ENCODE measurements around the gene FURIN.

FURIN gene

DNA sequence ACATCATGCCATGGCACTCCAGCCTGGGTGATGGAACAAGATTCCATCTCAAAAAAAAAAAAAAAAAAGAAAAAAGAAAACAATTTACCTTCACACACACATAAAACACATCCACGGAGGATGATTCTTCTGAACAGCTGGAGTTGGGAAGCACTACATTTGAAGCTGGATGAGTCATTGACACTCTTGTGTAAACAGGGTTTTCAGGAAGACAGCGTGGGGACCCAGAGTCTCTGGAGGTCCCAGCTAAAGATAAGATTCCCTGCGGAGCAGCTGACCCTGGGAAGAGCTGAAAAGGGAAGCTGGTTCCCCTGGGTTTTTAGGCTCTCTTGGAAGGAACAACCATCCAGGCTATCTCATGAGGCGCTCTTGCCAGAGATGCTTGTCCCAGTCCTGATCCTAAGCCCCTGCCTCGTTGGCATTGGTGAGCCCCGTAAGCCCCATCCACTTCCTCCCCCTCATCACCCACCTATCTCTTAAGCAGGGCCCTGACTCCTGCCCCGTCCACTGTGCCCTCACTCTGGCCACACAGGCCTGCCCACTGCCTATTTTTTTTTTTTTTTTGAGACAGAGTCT, 32.0 kb upstream of the FURIN start:
- no peak for DNase-seq (ENCODE audit: extremely low spot score)
- TF ChIP-seq FOXA1 (IDR thresholded peaks at IDR 0.05) = no peak
- TF ChIP-seq SP1 (IDR thresholded peaks at IDR 0.05) = no peak
- no peak for TF ChIP-seq ELF4 (IDR thresholded peaks at IDR 0.05)
- no peak for TF ChIP-seq HDGF (IDR thresholded peaks at IDR 0.05; ENCODE audit: borderline replicate concordance)
- no peak for TF ChIP-seq FOXK2 (IDR thresholded peaks at IDR 0.05)
- TF ChIP-seq BHLHE40 (IDR thresholded peaks at IDR 0.05; ENCODE audit: borderline replicate concordance) = no peak
- no peak for TF ChIP-seq NFRKB (IDR thresholded peaks at IDR 0.05)
- no peak for TF ChIP-seq L3MBTL2 (conservative IDR thresholded peaks at IDR 0.05)
- TF ChIP-seq TARDBP (IDR thresholded peaks at IDR 0.05) = no peak
- no peak for TF ChIP-seq ARNT (IDR thresholded peaks at IDR 0.05)
- TF ChIP-seq LEF1 (IDR thresholded peaks at IDR 0.05; ENCODE audit: borderline replicate concordance) = no peak
- TF ChIP-seq SUZ12 (IDR thresholded peaks at IDR 0.05) = no peak
- no peak for TF ChIP-seq FOXM1 (IDR thresholded peaks at IDR 0.05; ENCODE audit: borderline replicate concordance)
- no peak for TF ChIP-seq ZNF384 (IDR thresholded peaks at IDR 0.05)
- no peak for TF ChIP-seq CTBP1 (IDR thresholded peaks at IDR 0.05; ENCODE audit: borderline replicate concordance)
- TF ChIP-seq, protein P1, sequence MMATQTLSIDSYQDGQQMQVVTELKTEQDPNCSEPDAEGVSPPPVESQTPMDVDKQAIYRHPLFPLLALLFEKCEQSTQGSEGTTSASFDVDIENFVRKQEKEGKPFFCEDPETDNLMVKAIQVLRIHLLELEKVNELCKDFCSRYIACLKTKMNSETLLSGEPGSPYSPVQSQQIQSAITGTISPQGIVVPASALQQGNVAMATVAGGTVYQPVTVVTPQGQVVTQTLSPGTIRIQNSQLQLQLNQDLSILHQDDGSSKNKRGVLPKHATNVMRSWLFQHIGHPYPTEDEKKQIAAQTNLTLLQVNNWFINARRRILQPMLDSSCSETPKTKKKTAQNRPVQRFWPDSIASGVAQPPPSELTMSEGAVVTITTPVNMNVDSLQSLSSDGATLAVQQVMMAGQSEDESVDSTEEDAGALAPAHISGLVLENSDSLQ (IDR thresholded peaks at IDR 0.05) = no peak
- ChIA-PET POLR2A (no interaction called here), CTCF (interaction anchor here (1.3 kb wide), 1 partner anchor 50 kb away, joined by 3 read pairs; no protein-coding TSS in a partner anchor)

DNA sequence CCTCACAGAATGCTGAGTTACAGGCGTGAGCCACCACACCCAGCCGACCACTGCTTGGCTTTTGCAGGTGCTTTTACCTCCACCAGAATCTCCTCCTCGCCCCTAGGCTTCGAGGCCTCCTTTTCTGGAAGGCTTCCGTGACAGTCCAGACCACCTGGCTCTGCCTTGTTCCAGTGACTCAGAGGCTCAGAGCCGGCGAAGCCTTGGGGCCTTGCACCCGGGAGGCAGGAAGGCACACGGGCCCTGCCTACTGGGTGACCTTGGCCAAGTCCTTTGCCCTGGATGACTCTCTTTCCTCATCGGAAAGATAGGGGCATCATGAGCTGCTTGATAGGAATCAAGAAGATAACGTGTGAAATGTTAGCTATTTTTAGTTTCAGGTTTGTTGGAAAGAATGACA, 31.3 kb upstream of the FURIN start:
- CTCF ChIA-PET = no interaction called here
- DNase-seq (ENCODE audit: extremely low spot score) = no peak
- POLR2A ChIA-PET = no interaction called here
- TF ChIP-seq ZNF384 (IDR thresholded peaks at IDR 0.05) (no peak), SUZ12 (IDR thresholded peaks at IDR 0.05) (no peak), BHLHE40 (IDR thresholded peaks at IDR 0.05; ENCODE audit: borderline replicate concordance) (no peak), CTBP1 (IDR thresholded peaks at IDR 0.05; ENCODE audit: borderline replicate concordance) (no peak), L3MBTL2 (conservative IDR thresholded peaks at IDR 0.05) (no peak), FOXM1 (IDR thresholded peaks at IDR 0.05; ENCODE audit: borderline replicate concordance) (no peak), NFRKB (IDR thresholded peaks at IDR 0.05) (no peak), ARNT (IDR thresholded peaks at IDR 0.05) (no peak)

DNA sequence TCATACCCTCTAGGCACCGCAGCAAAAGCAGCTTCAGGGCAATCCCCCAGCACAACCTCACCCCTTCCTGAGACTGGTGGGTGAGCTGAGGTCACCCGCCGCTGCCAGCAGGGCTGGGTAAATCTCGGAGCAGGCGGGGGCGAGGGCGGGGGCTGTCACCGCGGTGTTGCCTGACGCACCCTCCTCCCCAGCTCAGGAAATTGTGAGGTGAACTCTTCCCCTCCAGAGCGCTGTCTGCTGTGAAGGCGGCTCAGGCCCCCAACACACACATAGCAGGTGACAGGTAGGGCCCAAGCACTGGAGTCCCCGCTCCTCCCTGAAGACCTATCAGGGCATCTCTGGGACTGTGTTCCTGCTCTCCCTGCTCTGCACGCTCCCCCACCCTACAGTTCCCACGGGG, 30.2 kb upstream of the FURIN start:
- TF ChIP-seq ARNT (IDR thresholded peaks at IDR 0.05) = no peak
- no peak for TF ChIP-seq HDGF (IDR thresholded peaks at IDR 0.05; ENCODE audit: borderline replicate concordance)
- TF ChIP-seq L3MBTL2 (conservative IDR thresholded peaks at IDR 0.05) = no peak
- no peak for TF ChIP-seq FOXM1 (IDR thresholded peaks at IDR 0.05; ENCODE audit: borderline replicate concordance)
- no peak for TF ChIP-seq ZNF384 (IDR thresholded peaks at IDR 0.05)
- TF ChIP-seq NFRKB (IDR thresholded peaks at IDR 0.05) = no peak
- TF ChIP-seq ELF4 (IDR thresholded peaks at IDR 0.05) = no peak
- TF ChIP-seq, protein P1 (IDR thresholded peaks at IDR 0.05) = no peak
- TF ChIP-seq LEF1 (IDR thresholded peaks at IDR 0.05; ENCODE audit: borderline replicate concordance) = no peak
- no peak for TF ChIP-seq TARDBP (IDR thresholded peaks at IDR 0.05)
- no peak for TF ChIP-seq BHLHE40 (IDR thresholded peaks at IDR 0.05; ENCODE audit: borderline replicate concordance)
- TF ChIP-seq CTBP1 (IDR thresholded peaks at IDR 0.05; ENCODE audit: borderline replicate concordance) = no peak
- TF ChIP-seq SP1 (IDR thresholded peaks at IDR 0.05) = no peak
- TF ChIP-seq SUZ12 (IDR thresholded peaks at IDR 0.05) = no peak
- TF ChIP-seq FOXK2 (IDR thresholded peaks at IDR 0.05) = no peak
- TF ChIP-seq FOXA1 (IDR thresholded peaks at IDR 0.05) = no peak
- ChIA-PET CTCF (no interaction called here), POLR2A (no interaction called here)
- DNase-seq (ENCODE audit: extremely low spot score) = no peak

DNA sequence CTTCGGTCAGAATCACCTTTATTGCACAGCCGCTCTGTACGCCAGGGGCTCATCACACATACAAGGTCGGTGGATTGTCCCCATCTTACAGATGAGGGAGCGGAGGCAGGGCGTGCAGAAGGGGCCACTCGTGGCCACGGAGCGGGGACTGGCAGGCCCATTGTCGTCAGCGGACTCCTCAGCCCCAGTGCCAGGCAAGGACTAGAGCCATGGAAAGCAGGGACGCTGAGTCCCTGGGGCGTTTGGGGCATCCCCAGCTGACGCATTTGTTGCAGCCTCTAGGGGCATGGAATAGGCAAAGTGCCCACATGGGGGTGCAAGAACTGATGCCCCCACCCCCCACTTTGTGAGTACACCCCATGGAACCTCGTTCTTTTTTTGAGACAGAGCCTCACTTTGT, 29.8 kb upstream of the FURIN start:
- no peak for DNase-seq (ENCODE audit: extremely low spot score)
- CTCF ChIA-PET = no interaction called here

DNA sequence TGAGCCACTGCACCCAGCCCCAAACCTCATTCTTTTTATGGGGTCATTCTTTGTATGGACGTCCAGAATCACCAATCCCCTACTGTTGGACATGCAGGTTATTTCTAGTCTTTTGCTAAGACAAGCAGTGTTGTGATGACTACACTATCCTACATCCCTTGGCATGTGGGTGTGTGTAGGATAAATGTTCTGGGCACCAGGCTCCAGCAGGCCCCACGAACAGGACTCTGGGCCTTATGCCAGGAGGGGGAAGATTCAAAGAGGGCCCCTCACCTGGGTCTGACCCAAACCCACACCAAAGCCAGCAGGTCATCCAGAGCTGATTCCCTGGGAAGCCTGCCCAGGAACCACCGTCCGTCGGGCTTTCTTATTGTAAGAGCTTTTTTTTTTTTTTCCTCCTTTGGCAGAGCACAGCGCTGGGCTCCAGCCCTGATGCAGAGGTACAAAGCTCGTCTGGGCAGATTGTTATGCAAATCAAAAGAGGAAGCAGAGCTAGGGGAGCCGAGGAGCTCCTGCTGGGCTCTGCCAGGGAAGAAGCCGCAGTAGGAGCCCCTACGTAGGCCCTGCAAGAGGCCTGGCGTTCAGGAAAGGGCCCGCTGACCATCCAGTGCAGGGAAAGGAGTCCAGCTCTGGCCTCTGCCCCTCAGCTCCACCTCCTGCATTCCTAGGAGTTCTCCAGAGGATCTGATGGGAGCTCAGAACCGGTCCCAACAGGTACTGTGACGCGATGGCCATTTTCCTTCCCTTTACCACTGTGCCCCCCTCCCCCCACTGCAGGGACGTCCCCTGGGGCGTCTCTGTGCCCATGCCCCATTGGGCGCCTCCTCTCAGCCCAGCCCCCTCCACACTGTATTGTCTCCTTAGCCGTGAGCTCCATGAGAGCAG, 29.0 kb upstream of the FURIN start:
- ChIA-PET POLR2A (no interaction called here), CTCF (no interaction called here)
- DNase-seq (ENCODE audit: extremely low spot score) = no peak
- TF ChIP-seq, protein P1 (IDR thresholded peaks at IDR 0.05) = no peak

More for the DNA sequence above, 29.8 kb upstream of the FURIN start:
- POLR2A ChIA-PET = no interaction called here
- TF ChIP-seq L3MBTL2 (conservative IDR thresholded peaks at IDR 0.05) = no peak
- no peak for TF ChIP-seq CTBP1 (IDR thresholded peaks at IDR 0.05; ENCODE audit: borderline replicate concordance)
- TF ChIP-seq FOXM1 (IDR thresholded peaks at IDR 0.05; ENCODE audit: borderline replicate concordance) = no peak
- TF ChIP-seq ZNF384 (IDR thresholded peaks at IDR 0.05) = no peak
- TF ChIP-seq LEF1 (IDR thresholded peaks at IDR 0.05; ENCODE audit: borderline replicate concordance) = no peak
- no peak for TF ChIP-seq ELF4 (IDR thresholded peaks at IDR 0.05)
- no peak for TF ChIP-seq FOXK2 (IDR thresholded peaks at IDR 0.05)
- no peak for TF ChIP-seq NFRKB (IDR thresholded peaks at IDR 0.05)
- TF ChIP-seq FOXA1 (IDR thresholded peaks at IDR 0.05) = no peak
- TF ChIP-seq SP1 (IDR thresholded peaks at IDR 0.05) = no peak
- no peak for TF ChIP-seq TARDBP (IDR thresholded peaks at IDR 0.05)
- no peak for TF ChIP-seq SUZ12 (IDR thresholded peaks at IDR 0.05)
- TF ChIP-seq BHLHE40 (IDR thresholded peaks at IDR 0.05; ENCODE audit: borderline replicate concordance) = no peak
- TF ChIP-seq, protein P1 (IDR thresholded peaks at IDR 0.05) = no peak
- TF ChIP-seq ARNT (IDR thresholded peaks at IDR 0.05) = no peak
- no peak for TF ChIP-seq HDGF (IDR thresholded peaks at IDR 0.05; ENCODE audit: borderline replicate concordance)
